GM20000 (cell line): Measurements from ENCODE around the gene CDH20.

ENCODE experiments used
- DNase-seq: peaks from one replicate; pipeline ENCODE4 v3.0.0; 2012; ENCODE audit warnings: low spot score
- TF ChIP-seq, protein P1 (sequence below): IDR thresholded peaks from 2 replicates; pipeline ENCODE4 v1.5.1; 2012; ENCODE audit warnings: mild to moderate bottlenecking, control low read depth; ENCODE audit errors: extremely low read depth, missing control alignments

Gene CDH20

GRCh38 chr18:61333271-61333745 is at the start of gene CDH20:
CDH20 (plus strand) TSS chr18:61333430.
- DNase-seq, result no peak
- TF ChIP-seq, protein P1, sequence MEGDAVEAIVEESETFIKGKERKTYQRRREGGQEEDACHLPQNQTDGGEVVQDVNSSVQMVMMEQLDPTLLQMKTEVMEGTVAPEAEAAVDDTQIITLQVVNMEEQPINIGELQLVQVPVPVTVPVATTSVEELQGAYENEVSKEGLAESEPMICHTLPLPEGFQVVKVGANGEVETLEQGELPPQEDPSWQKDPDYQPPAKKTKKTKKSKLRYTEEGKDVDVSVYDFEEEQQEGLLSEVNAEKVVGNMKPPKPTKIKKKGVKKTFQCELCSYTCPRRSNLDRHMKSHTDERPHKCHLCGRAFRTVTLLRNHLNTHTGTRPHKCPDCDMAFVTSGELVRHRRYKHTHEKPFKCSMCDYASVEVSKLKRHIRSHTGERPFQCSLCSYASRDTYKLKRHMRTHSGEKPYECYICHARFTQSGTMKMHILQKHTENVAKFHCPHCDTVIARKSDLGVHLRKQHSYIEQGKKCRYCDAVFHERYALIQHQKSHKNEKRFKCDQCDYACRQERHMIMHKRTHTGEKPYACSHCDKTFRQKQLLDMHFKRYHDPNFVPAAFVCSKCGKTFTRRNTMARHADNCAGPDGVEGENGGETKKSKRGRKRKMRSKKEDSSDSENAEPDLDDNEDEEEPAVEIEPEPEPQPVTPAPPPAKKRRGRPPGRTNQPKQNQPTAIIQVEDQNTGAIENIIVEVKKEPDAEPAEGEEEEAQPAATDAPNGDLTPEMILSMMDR, result no peak

GRCh38 chr18:61284039-61284438 is 49.2 kb upstream of the CDH20 start:
- TF ChIP-seq, protein P1, result no peak
- no peak for DNase-seq

- DNase-seq, result no peak
- TF ChIP-seq, protein P1, result no peak
These were observed 47.5 kb upstream of the CDH20 start for GRCh38 chr18:61285777-61286176.

GRCh38 chr18:61286867-61287266 is 46.4 kb upstream of the CDH20 start:
- TF ChIP-seq, protein P1, result no peak
- no peak for DNase-seq

- TF ChIP-seq, protein P1, result no peak
- DNase-seq, result no peak
These were observed 42.6 kb upstream of the CDH20 start for GRCh38 chr18:61290616-61291015.

DNA sequence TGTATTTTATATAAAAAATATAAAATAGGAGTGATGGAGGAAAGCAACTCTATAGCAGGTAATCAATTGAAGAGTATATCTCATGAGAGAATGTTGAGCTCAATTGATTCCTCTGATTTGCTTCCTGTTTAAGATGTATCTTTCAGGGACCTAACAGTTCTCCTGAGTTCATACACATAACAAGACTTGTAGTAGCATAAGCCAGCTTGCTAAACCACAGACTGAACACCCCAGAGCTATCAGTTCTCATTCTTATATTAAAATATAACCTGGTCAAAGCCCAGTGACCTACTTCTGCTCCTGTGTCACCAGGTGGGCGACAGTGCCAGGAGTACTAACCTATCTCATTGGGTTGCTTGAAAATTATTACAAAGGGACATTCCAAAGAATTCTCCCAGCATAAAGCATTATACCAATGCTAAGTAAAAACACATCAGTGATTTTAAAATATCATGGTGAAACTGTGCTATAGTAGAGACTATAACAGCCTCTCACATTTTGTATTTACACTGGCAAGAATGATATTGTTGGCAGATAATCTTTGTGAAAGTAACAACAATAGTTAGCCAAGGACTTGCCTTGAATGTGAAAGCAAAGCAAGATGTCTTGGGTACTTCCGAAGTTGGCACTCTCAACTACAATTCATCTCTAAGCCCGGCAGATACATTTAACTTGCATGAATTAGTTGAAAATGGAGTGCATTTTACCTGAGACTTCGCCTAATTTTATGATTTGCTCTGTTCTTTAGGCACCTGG is 40.8 kb upstream of the CDH20 start:
- TF ChIP-seq, protein P1, result no peak
- DNase-seq, result no peak

DNA sequence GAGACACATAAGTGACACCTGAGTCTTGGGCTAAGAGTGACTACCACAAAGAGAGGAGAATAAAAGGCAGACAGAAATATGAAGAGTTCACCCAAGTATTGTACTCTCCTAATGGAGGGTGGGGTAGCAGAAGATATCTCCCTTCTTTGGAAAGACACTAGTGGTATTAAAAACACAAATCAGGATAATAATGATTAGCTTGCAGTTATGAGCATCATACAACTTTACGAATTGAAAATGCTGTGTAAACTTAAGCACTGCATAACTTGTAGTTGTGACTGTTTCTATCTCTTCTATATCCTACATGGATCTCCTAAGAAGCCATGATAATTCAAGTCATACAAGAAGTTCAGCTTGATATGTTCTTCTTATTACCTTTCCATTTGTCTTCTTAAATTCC is 38.1 kb upstream of the CDH20 start:
- TF ChIP-seq, protein P1, result no peak
- DNase-seq, result no peak
